DOHH2 (cell line): Measurements from ENCODE around the gene GGPS1.

Experiments used
- H3F3A ChIP-seq: fragments of 200-600 bp; sonication (generic), shearing (Covaris generic); 2 replicates; pipeline ENCODE4 v1.6.0; 2016; ENCODE audit warnings: antibody characterized with exemption, mild to moderate bottlenecking; ENCODE audit not compliant: control insufficient read depth, insufficient read depth
- H3K27ac ChIP-seq: fragments of 200-600 bp; sonication (generic); 2 replicates; pipeline ENCODE4 v1.5.1; 2014; ENCODE audit warnings: low read depth, mild to moderate bottlenecking, low read length, moderate library complexity
- H3K27me3 ChIP-seq: fragments of 200-600 bp; sonication (generic); 2 replicates; pipeline ENCODE4 v1.6.1; 2014; ENCODE audit warnings: mild to moderate bottlenecking, low read length, mixed read lengths; ENCODE audit not compliant: control insufficient read depth
- H3K36me3 ChIP-seq: fragments of 200-600 bp; sonication (generic); 2 replicates; pipeline ENCODE4 v1.6.1; 2014; ENCODE audit warnings: mild to moderate bottlenecking, low read length, moderate library complexity, mixed read lengths; ENCODE audit not compliant: control insufficient read depth
- H3K4me1 ChIP-seq: fragments of 200-600 bp; sonication (generic); 2 replicates; pipeline ENCODE4 v1.6.1; 2014; ENCODE audit warnings: mild to moderate bottlenecking, low read length, mixed read lengths; ENCODE audit not compliant: control insufficient read depth
- H3K4me2 ChIP-seq: fragments of 200-600 bp; sonication (generic); 2 replicates; pipeline ENCODE4 v1.6.0; 2014; ENCODE audit warnings: mild to moderate bottlenecking, low read length, moderate library complexity
- H3K4me3 ChIP-seq: fragments of 200-600 bp; sonication (generic); 2 replicates; pipeline ENCODE4 v1.5.1; 2014; ENCODE audit warnings: mild to moderate bottlenecking, low read length, mixed read lengths
- H3K79me2 ChIP-seq: fragments of 200-600 bp; sonication (generic); 2 replicates; pipeline ENCODE4 v1.6.1; 2014; ENCODE audit warnings: mild to moderate bottlenecking, low read length, mixed read lengths; ENCODE audit not compliant: control insufficient read depth
- H3K9me2 ChIP-seq: fragments of 200-600 bp; sonication (generic); replicated peaks from 2 replicates; pipeline ENCODE4 v1.6.1; 2014; ENCODE audit warnings: mild to moderate bottlenecking, low read length, mixed read lengths; ENCODE audit not compliant: control insufficient read depth
- H3K9me3 ChIP-seq: fragments of 200-600 bp; sonication (generic); 2 replicates; pipeline ENCODE4 v1.6.1; 2014; ENCODE audit warnings: antibody characterized with exemption, low read length, mixed read lengths; ENCODE audit not compliant: control insufficient read depth, insufficient read depth
- H4K20me1 ChIP-seq: fragments of 200-600 bp; sonication (generic); 2 replicates; pipeline ENCODE4 v1.6.0; 2014; ENCODE audit warnings: low read depth, mild to moderate bottlenecking, antibody characterized with exemption, low read length, moderate library complexity; ENCODE audit not compliant: control insufficient read depth, insufficient read depth
- CTCF ChIP-seq: fragments of 200-600 bp; sonication (generic); IDR thresholded peaks from one replicate; pipeline ENCODE4 v1.5.1; 2014; ENCODE audit warnings: antibody characterized with exemption, mild to moderate bottlenecking, low read depth, low read length; ENCODE audit not compliant: poor library complexity, severe bottlenecking
- EZH2phosphoT487 ChIP-seq: fragments of 200-600 bp; sonication (generic); IDR thresholded peaks from 2 replicates; pipeline ENCODE4 v1.6.1; 2017; ENCODE audit warnings: borderline replicate concordance, mild to moderate bottlenecking, antibody characterized with exemption, low read length, moderate library complexity, mixed read lengths

Gene GGPS1

GRCh38 chr1:235291599-235292091 lies 36.7 kb upstream of the GGPS1 start:
- Histone ChIP-seq H3K27ac (no peak overlapping the region), H3K27me3 (no peaks in the 10 kb centered on the region), H3K79me2 (peaks cover 98% of the 10 kb centered on the region), H3K4me2 (no peak overlapping the region), H3K4me3 (no peak overlapping the region), H3F3A (0 out of 2 replicates have a peak, but pooled peaks cover 8% of the 10 kb centered on the region), H3K4me1 (peaks cover 3% of the 10 kb centered on the region; the same call in 1 of the 2 replicates), H3K36me3 (no peaks in the 10 kb centered on the region), H3K9me2 (no peaks in the 10 kb centered on the region), H4K20me1 (peaks cover 40% of the 10 kb centered on the region), H3K9me3 (no peaks in the 10 kb centered on the region)
- TF ChIP-seq EZH2phosphoT487 (no peak), CTCF (no peak)

GRCh38 chr1:235292790-235293189 lies 35.6 kb upstream of the GGPS1 start:
- Histone ChIP-seq H3K9me3 (no peaks in the 10 kb centered on the region), H3K27me3 (no peaks in the 10 kb centered on the region), H4K20me1 (peaks cover 42% of the 10 kb centered on the region), H3K79me2 (peaks cover 98% of the 10 kb centered on the region), H3K27ac (no peak overlapping the region), H3K9me2 (no peaks in the 10 kb centered on the region), H3K4me3 (no peak overlapping the region), H3F3A (0 out of 2 replicates have a peak, but pooled peaks cover 11% of the 10 kb centered on the region), H3K36me3 (no peaks in the 10 kb centered on the region), H3K4me2 (no peak overlapping the region), H3K4me1 (peaks cover 13% of the 10 kb centered on the region)
- TF ChIP-seq CTCF = no peak
- TF ChIP-seq EZH2phosphoT487 = no peak

DNA sequence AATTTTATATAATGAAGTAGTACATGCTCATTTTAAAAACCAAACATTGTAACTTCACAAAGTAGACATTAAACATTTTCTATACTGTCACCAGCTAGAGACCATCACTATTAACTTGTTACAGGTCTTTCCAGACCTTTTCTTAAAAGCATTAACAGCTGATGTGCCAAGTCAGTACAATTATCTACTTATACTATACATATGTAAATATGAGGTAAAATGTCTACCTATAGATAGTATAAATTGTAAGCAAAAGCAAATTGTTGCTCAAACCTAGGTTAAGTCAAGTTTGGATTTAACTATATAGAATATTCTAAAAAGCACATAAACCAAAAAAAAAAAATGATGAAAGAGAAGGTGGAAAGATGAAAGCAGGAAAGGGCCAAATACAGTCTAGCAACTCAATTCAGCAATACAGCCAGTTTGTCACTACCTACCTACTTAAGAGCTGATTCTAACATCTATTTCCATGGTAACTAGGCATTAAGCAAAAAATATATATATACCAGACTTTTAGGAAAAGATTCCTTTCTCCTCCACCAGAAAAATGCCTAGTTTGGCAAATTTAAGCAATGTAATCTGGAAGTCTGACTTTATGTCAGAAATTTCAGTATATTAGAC lies 34.9 kb upstream of the GGPS1 start:
- no peak overlapping the region for H3K4me2 ChIP-seq
- H3F3A ChIP-seq = 0 out of 2 replicates have a peak, but pooled peaks cover 11% of the 10 kb centered on the region
- peaks cover 17% of the 10 kb centered on the region for H3K4me1 ChIP-seq
- no peaks in the 10 kb centered on the region for H3K9me2 ChIP-seq
- peaks cover 38% of the 10 kb centered on the region for H4K20me1 ChIP-seq
- H3K36me3 ChIP-seq = no peaks in the 10 kb centered on the region
- H3K79me2 ChIP-seq = peaks cover 96% of the 10 kb centered on the region
- TF ChIP-seq EZH2phosphoT487 = no peak
- TF ChIP-seq CTCF = no peak
- no peak overlapping the region for H3K4me3 ChIP-seq
- H3K27ac ChIP-seq = no peak overlapping the region
- no peaks in the 10 kb centered on the region for H3K27me3 ChIP-seq
- H3K9me3 ChIP-seq = no peaks in the 10 kb centered on the region
